Occipital lobe (tissue), 2 donors: ENCODE measurements around the gene OR10G6. TPM values are rescaled to one million over a fixed set of nuclear protein-coding genes. Genes with fewer than 3 reads are reported as not detected.
"Not testable (repeated sequence)": the region's sequence is repeated elsewhere in the genome, so short reads cannot be mapped to it uniquely, and the experiment has no call there.

ENCODE experiments used
- DNase-seq: peaks from one replicate; lab custom pipeline; 2025; lab: John Stamatoyannopoulos, UW
- total RNA-seq: library from RNA; depleted of rRNA; stranded (reverse); fragments of >200 nt; gene quantifications from one replicate; pipeline ENCODE4 v1.2.3, GENCODE V29; 2014

Gene OR10G6, protein sequence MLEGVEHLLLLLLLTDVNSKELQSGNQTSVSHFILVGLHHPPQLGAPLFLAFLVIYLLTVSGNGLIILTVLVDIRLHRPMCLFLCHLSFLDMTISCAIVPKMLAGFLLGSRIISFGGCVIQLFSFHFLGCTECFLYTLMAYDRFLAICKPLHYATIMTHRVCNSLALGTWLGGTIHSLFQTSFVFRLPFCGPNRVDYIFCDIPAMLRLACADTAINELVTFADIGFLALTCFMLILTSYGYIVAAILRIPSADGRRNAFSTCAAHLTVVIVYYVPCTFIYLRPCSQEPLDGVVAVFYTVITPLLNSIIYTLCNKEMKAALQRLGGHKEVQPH
- not detected for total RNA-seq

DNA sequence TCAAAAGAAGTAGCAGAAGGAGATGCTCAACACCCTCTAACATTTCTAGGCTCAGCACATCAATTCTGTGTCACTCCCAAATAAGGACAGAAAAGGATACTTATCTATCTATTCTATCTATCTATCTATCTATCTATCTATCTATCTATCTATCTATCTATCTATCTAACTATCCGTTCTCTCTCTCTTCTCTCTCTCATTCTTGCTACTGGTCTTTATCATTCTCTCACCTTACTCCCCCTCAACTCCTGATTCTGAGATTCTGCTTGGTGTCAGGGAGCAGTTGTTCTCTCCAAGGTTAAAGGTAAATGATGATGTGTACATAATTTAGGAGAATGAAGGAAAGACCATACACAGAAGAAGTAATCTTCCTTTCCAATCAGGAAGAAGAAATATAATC is at the start of gene OR10G6:
Gene OR10G6, minus strand, starts transcription at position 43 of the 400 bp plus-strand sequence. Its CDS starts 0 bp downstream, at position 43.
- DNase-seq, result no peak

DNA sequence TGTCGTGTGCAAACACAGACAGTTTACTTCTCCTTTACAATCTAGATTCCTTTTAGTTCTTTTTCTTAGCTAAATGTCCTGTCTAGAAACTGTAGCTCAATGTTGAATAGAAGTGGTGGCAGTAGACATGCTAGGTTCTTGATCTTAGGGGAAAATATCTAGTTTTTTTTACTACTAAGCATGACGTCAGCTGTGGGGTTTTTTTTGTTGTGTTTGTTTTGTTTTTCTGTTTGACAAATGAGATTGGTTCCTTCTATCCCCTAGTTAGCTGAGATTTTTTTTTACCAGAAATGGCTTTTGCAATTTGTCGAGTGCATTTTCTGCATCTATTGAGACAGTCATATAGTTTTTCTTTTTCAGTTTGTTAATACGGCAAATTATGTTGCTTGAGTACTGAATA is 48.5 kb upstream of the OR10G6 start:
- DNase-seq, result no peak

DNA sequence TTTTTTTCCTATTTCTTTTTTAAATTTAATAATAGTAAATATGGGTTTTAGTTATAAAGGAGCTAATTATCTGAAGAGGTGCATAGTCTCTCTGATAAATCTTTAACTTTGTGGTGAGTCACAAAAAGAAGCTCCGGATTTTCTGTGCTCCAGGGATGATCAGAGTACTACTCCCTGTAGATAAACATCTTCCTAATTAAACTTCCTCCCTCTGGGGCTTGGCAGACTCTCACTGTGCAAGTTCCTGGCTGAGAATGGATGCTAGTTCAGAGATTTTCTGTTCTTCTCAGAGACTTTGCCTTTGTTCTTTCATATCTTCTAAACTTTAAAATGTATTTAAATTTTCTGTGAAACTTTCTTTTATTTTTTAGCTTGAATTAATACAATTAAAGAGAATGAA is 46.3 kb upstream of the OR10G6 start, which contains the start of gene OR10G7:
Gene OR10G7, minus strand, starts transcription at position 72 of the 400 bp plus-strand sequence. CDS start 2,324 bp downstream, outside the sequence.
- no peak for DNase-seq

DNA sequence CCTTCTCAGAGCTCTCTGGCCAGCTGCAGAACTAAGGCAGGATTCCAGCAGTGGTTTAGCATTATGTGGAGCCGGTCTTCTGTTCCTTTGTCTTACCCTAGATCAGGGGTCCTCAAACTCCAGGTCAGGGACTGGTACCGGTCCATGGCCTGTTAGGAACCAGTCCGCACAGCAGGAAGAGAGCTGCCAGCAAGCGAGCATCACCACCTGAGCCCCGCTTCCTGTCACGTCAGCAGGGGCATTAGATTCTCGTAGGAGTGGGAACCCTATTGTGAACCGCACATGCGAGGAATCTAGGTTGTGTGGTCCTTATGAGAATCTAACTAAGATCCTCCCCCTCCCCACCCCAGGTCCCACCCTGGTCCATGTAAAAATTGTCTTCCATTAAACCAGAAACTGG is 44.6 kb upstream of the OR10G6 start:
- DNase-seq, result no peak

DNA sequence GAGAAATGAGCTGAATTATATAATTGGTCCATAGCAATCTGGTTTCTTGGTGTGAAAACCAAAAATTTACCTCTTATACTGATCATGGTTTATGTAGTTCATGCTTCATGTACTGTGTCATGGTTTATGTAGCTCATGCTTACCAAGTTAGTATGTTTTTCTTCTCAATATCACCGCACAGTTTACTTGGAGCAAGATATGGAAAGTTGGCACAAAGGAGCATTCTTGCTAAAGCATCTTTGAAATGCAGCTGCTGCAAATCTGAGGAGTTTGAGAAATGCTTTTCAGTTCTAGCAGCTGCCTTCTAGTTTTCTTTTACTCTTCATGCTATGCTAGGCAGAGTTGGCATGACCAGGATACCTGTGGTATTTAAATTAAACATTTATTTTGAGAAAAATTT is 41.7 kb upstream of the OR10G6 start:
- no peak for DNase-seq

DNA sequence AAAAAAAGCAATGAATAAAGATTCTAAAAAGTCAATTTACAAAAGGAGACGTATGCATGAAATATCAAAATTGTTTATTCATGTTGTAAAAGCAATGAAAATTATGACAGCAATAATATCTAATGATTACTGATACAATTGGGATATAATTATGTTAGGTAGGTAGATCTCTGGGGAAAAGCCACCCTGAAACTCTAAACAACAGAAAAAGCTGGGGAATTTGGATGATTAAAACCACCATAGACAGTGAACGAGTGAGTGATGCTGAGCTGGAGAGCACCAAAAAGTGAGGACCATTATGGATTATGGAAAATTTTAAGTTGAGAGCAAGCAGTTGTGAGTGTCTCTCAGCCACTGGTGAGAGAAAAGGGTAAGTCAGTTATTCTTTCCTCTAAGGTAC is 31.5 kb upstream of the OR10G6 start, which contains the start of gene OR10G8:
Gene OR10G8, plus strand, starts transcription at position 301 of the 400 bp plus-strand sequence. CDS start 2,825 bp downstream, outside the sequence.
- no peak for DNase-seq

DNA sequence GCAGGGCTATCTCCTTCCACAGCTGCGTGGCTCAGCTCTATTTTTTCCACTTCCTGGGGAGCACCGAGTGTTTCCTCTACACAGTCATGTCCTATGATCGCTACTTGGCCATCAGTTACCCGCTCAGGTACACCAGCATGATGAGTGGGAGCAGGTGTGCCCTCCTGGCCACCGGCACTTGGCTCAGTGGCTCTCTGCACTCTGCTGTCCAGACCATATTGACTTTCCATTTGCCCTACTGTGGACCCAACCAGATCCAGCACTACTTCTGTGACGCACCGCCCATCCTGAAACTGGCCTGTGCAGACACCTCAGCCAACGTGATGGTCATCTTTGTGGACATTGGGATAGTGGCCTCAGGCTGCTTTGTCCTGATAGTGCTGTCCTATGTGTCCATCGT is 20.9 kb upstream of the OR10G6 start:
- DNase-seq, result not testable (repeated sequence)

DNA sequence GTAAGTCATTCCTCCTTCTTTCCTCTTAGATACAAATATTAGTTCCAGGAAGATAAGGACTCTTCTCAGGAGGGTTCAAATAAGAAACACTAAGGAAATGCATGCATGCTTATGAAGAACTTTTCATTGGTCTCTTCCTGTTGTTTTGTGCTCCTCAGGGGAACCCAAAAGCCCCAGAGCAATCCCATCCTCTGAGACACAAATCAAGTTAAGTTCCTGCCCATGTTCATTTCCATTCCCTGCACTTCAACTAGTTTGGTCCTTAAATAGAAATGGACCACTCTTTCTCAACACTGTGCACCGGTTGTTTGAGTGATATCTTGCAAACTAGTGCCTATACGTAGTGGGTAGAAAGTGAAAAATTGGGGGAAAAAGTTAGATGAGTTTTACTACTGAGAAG is 17.7 kb upstream of the OR10G6 start, which contains the start of gene OR10G4:
Gene OR10G4, plus strand, starts transcription at position 301 of the 400 bp plus-strand sequence. CDS start 2,578 bp downstream, outside the sequence.
- DNase-seq, result no peak

DNA sequence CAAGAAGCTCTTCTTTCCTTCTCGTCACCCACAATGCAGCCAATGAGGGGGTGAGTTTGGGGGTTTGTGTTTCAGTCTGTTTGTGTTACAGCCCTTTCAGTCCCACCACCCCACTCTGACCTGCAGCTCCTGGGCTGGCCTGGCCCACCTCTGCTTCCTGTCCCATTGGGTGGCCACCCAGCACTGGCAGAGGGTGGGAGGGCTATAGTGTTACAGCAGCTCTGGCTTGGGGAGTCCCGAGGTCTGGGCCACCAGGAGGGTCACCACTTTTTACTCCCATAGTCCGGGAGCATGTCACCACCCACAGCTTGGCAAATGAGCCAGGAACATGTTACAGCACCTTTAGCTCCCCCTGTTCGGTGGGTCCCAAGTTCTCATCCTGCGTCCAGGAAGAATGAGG is 15.7 kb downstream of the OR10G6 start:
- no peak for DNase-seq

DNA sequence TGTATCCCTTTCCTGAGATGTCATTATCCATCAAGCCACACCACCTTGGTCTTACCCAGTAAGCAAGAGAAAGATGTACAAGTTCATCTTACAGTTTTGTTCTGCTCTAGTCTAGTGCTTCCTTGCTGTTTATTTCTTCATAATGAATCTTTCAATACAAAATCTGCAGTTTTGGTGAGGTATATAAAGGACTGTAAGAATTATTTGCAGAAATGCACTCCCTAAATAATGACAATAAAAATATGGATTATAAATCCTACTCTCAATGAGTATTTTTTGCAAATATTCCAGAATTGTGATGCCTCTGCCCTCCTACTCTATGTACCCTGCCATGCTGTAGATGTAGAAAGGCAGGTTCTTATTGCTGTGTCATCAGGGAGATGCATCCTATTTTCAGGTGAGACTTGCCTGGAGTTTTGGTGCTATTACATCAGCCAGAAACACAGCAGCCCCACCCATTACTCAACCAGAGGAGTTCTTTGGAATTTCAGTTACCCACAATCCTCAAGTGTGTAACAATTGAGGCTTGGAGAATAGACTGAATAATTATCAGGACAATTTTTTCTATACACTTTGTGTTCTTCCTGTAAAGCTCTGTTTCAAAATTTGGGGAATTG is 17.1 kb downstream of the OR10G6 start, which contains the start of gene OR10S1:
Gene OR10S1, minus strand, starts transcription at position 51 of the 617 bp plus-strand sequence. CDS start 117 bp downstream, outside the sequence.
- DNase-seq, result no peak

DNA sequence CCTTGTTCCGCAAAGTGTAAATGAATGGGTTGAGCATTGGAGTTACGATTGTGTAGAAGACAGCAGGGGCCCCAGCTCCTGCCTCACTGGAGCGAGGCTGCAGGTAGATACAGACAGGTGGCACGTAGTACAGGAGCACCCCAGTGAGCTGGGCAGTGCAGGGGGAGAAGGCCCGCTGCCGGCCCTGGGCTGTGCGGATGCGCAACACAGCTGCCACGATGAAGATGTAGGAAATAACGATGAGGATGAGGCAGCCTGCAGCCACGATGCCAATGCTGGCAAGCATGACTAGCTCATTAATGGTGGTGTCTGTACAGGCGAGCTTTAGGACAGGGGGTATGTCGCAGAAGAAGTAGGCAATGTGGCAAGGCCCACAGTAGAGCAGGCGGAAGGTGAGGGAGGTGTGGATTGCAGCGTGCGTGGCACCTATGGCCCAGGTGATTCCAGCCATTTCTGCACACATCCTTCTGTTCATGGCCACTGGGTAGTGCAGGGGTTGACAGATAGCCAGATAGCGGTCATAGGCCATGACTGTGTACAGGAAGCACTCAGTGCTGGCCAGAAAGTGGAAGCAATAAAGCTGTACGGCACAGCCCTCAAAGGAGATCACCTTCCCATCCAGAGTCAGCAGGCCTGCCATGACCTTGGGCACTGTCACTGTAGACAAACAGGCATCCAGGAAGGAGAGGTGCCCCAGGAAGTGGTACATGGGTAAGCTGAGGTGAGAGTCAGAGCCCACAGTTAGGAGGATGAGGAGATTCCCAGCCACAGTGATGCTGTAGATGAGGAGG is 18.0 kb downstream of the OR10G6 start:
- DNase-seq, result no peak

DNA sequence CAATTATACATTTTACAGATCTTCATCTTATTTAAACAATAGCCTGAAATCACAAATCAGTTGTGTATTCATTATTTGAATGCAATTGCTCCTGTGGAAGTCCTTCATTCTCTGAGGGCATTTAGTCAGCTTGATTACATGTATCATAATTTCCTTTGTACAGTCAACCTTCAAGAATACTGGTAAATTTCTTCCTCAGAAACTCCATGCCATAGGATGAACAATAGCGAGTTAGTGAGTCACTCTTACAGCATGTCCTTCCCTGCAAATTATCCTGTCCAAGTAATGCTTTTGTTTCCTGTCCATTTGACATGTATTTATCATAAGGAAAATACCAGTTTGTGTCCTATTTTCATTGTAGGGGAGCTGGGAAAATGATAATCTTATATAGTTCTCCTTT is 21.1 kb downstream of the OR10G6 start:
- DNase-seq, result no peak

DNA sequence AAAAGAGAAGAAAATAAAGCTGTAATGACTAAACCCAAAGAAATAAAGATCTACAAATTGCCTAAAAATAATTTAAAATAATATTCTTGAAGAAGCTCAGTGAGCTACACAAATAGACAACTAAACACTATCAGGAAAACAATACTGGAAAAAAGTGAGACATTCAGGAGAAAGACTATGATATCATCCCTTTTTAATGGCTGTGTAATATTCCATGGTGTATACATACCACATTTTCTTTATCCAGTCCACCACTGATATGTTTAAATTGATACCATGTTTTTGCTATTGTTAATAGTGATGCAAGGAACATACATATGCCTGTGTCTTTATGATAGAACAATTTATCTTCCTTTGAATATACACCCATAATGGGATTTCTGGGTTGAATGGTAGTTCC is 38.2 kb downstream of the OR10G6 start:
- no peak for DNase-seq

DNA sequence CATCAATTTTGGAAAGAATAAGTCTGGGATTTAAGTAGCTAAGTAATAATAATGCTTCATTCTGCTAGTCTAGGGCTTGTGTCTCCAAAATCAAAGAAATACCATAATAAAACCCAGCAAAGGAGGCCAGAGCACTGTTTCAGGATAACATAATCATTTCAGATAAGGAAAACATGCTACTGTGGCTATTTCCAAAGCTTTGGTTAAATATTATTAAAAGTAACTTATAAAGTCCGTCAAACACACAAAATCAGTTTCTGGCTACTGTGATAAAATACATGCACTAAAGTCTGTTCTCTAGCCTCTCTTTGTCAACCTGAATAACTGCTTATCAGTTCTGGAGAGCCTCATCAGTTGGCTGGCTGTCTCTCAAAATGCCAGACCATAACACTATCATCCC is 49.8 kb downstream of the OR10G6 start:
- DNase-seq, result no peak

Other genes starting within 250 kb of the OR10G6 start
- gene OR6X1, start 240.6 kb downstream of the OR10G6 start, total RNA-seq, result not detected
- not detected for gene OR6M1, start 188.8 kb downstream of the OR10G6 start, total RNA-seq
- gene TMEM225, start 109.5 kb downstream of the OR10G6 start, total RNA-seq, result not detected
- gene OR8D4, start 93.0 kb downstream of the OR10G6 start, total RNA-seq, result 0.47 TPM
- not detected for gene OR4D5, start 55.5 kb downstream of the OR10G6 start, total RNA-seq
- gene OR6T1, start 51.3 kb downstream of the OR10G6 start, total RNA-seq, result not detected
- gene OR10S1, start 17.4 kb downstream of the OR10G6 start, total RNA-seq, result not detected
- gene OR10G4, start 17.8 kb upstream of the OR10G6 start, total RNA-seq, result under 0.01 TPM
- gene OR10G9, start 27.9 kb upstream of the OR10G6 start, total RNA-seq, result not detected
- gene OR10G8, start 31.6 kb upstream of the OR10G6 start, total RNA-seq, result not detected
- not detected for gene OR10G7, start 46.2 kb upstream of the OR10G6 start, total RNA-seq
- 5.8 TPM for gene VWA5A, start 120.3 kb upstream of the OR10G6 start, total RNA-seq
- gene OR10D3, start 188.2 kb upstream of the OR10G6 start, total RNA-seq, result not detected
- not detected for gene OR8G1, start 245.9 kb upstream of the OR10G6 start, total RNA-seq